GM21526 (cell line): ENCODE measurements around the gene PKIG.

Experiments
- ATAC-seq: cut with Tn5 transposase; IDR thresholded peaks from one replicate; pipeline ENCODE4 v1.9.1; 2021; ENCODE audit warnings: moderate library complexity; ENCODE audit not compliant: unreplicated experiment, low FRiP score

The PKIG gene

DNA sequence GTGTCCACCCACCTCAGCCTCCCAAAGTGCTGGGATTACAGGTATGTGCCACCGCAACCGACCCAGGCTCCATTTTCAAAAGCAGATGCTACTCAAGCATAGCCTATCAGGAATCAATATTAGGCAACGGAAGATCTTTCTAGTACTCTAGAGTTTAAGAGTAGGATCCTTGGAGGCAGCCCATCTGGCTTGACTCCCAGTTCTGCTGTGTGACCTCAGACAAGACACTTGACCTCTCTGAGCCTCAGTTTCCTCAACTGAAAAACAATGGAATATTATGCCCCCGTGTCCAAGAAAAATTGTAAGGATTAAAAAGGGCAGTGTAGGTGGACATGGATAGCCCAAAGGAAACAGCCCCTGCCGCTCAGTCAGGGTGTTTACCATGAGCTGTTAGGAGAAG is 54.7 kb downstream of the PKIG start:
- no peak for ATAC-seq

DNA sequence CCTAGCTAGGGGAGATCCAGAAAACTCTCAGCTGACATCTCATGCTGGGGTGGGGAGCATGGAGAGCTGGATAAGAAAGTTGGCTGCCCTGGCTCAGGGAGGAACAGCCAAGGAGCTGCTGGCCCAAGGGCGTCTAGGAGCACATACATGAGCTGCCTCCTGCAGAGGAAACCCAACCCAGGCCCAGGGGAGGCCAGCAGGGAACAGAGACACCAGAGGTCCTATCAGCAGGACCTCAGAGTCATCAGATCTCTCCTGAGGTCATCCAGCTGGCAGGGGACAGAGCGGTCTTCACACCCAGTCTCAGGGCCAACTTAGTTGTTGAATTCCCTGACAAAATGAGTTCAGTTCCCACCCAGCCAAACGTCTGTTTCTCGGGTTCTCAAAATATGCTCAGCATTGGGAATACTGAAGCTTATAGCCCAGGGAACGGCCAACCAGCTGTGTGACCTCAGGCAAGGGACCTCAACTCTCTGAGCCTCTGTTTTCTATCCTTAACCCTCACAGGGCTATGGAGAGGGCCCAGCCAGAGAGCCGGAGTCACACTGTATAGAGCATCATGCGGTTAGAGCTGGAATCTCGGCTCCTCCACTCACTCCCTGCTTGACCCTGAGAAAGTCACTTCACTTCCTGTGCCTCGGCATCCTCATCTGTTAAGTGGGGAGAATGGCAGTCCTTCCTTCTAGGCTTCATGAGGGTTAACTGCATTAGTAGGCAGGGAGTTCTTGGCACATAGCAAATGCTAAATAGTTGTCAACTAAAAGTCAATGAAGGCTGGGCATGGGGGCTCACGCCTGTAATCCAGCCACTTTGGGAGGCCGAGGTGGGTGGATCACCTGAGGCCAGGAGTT is 55.4 kb downstream of the PKIG start:
- no peak for ATAC-seq

DNA sequence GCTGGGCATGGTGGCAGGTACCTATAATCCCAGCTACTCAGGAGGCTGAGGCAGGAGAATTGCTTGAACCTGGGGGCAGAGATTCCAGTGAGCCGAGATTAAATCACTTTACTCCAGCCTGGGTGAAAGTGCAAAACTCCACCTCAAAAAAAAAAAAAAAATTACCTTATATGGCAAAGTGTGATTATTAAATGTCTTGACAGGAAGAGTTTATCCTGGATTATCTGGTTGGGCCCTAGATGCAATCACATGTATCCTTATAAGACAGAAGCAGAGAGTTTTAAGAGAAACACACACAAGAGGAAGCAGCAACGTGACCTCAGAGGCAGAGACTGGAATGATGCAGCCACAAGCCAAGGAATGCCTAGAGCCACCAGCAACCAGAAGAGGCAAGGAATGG is 58.1 kb downstream of the PKIG start:
- no peak for ATAC-seq

DNA sequence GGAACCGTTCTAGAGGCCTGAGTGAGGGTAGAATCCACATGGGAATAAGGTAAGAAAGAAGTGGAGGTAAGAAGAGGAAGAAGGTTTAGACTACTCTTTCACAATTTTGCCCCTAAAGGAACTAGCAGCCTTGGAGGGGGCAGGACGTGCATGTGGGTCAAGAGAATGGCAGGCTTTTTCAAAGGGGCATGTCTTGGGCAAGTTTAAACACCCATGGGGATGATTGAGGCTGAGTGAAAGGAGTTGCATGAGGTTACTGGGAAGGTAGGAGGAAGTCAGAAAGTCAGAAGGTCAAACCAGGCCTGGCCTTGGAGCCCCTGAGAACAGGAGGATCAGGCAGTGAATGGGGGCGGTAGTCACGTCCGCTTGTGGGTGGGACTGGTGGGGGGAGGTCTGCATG is 58.9 kb downstream of the PKIG start:
- ATAC-seq = no peak

DNA sequence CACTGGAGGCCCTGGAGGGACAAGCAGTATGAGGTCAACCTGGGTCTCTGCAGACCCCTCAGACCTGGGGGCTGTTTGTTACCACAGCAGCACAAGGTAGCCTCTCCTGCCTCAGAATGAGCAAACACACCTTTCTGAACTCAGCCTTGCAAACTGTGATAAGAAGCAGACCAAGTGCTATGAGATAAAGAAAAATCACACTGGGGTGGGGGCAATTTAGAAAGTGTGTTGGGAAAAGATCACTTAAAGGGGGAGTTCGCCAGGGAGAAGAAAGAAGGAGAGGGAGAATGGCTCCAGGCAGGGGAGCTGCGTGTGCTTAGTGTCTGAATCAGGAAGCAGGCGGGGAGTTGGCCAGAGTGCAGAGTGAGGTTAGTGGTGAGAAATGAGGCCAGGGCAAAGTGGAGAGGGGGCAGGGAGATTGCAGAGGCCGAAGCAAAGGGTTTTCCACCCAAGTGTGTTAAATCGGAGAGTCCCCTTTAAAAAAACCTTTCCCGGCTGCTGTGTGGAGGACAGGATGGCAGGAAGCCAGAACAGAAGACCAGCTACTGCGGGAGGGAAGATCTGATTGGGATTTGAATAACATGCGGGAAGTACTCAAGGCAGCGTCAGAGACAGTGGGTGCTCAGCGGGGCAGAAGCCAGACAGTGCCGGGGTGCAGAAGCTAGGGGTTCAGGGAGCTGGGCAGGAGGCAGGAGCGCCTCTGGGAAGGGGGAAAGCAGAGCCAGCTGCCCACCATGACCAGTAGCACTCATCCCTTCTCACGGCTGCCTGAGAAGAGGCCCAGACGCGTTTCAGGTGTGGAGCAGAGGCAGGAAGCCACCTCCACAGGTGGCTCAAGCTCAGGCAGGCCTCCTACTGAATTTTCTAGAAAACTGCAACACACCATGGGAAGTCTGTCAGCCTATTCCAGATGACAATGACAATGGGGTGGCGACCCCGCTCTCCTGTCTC is 60.1 kb downstream of the PKIG start:
- ATAC-seq = no peak

DNA sequence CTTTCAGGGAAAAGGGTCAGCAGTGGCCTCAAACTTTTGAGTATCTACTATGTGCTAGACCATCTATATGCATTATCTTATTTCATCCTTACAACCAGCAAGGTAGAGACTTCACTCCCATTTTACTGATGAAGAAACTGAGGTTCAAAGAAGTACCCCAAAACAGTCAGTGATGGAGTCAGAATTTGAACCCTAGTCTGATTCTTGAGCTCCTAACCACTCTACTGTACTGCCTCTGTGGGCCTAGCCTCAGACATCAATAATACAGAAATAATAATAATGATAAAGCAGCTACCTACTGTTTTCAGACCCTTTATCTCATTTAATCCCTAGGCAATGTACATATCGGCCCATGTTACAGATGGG is 60.8 kb downstream of the PKIG start:
- no peak for ATAC-seq

DNA sequence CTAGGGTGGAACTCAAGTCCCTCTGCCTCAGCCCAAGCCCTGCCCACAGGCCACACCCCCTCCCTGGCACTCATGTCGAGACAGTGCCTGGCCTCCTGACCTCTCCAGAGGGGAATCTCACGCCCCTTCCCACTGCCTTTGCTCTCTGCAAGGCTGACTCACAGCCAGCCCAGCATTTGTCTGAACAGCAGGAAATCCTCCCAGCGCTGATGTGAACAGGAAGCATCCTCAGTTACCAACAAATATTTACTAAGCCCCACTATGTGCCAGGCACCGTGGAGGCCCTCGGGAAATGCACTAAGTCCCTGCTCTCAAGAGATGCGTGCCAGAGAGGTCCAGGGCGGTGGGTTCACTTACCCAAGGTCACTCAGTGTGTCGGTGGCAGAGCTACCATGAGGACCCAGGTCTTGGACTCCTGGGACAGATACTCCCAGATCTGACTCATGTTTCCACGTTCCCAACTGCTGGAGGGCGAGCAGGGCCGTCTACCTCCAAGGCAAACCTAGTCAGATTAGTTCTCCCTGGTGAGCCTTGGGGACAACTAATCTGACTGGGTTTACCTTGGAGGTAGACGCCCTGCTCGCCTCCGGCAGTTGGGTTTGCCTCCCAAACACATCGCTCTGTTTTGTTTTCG is 61.3 kb downstream of the PKIG start:
- no peak for ATAC-seq

DNA sequence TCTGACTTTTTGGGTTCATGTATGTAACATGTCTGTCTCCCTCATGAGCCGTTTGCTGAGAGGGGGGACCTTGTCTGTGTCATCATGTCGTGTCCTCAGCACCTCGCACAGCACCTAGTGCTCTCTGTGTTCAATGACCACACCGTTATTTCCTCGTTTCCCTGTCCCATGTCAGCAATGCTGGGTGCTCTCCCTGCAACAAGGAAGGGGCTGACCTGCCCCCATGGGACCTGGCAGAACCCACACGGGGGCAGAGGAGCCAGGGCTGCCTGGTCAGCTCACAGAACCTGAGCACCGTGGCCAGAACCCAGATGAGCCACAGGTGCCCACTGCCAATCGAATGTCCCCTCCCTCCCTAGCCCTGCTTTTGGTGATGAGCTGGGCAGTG is 61.8 kb downstream of the PKIG start:
- ATAC-seq = no peak

DNA sequence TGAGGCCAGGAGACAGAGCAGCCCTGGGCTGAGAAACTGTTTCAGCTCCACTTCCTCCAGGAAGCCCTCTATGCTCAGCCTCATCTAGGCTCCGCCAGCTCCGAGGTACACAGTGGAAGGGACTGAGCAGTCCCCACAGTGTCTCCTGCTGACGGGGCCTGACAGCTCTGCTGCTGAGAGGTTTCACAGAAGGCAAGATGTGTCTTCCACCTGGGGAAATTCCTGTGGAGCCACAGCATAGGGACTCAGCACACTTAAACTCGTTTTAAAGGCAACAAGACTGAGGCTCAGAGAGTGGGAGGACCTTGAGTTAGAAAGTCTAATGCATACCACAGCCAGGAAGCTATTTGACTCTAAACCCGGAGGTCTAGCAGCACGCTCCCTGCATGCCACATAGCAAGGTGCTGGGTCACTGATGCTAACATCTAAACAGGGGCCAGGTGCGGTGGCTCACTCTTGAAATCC is 62.3 kb downstream of the PKIG start:
- no peak for ATAC-seq

DNA sequence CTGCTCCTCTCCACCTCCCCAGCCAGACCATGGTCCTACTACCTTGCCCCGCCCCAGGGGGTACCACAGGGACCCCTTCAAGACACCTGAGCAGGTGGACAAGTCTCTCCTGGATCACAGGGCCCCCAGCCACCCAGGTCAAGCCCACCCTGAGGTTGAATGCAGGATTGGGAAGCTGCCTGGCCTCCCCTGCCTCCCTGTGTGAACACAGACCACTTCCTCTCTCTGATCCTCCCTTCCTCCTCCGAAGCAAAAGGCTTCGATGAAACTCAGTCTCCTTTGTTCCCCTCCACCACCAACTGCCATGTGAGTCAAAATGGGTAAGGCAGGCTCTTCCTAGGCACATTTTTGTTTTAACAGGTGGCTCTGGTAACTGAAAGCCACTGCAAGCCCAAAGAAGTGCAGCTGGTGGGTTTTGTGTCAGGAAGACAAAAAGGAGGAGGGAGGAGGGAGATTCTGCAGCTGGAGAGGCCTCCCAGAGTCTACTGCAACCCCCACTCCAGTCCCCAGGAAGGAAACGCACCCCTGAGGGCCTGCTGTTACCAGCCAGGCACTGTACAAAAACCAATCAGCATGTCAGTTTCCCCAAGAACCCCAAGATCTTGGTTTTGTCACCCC is 63.8 kb downstream of the PKIG start:
- no peak for ATAC-seq

DNA sequence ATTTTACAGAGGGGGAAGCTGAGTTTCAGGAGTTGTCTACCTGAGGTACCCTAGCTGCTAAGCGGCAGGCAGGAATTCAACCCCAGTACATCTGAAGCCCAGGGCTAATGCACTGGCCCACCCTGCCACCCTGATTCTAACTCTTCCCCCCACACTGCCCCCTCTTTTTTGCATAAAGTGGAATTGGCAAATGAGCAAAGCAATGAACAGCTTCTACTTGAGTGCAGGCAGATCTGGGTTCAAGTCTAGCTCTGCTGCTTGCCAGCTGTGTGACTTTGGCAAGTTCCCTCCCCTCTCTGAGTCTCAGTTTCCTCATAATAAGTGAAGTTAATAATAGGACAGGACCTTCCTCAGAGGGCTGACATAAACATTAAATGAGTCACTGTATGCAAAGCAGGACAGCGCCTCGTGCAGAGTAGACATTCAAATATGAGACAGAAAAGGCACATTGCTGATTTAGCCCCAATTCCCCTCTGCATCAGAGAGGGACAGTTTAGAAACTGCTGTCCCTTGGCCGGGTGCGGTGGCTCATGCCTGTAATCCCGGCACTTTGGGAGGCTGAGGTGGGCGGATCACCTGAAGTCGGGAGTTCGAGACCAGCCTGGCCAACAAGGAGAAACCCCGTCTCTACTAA is 64.4 kb downstream of the PKIG start:
- ATAC-seq = no peak

DNA sequence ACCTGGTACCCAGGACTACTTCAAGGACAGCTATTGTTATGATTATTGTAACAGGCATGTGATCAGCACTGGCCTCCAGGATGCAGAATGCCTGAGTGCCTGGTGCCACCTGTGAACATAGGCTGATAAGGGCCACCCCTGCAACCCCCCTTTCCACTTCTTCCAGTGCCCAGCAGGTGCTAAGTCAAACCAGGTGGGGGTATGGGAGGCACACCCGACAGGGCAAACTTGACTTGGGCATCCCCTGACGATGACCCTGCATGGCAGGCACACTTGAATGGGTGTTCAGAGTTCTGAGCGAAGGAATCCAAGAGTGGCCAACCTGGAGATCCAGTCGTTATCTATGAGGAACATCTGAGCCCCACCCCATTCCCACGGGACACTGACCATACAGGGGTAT is 65.7 kb downstream of the PKIG start:
- no peak for ATAC-seq

DNA sequence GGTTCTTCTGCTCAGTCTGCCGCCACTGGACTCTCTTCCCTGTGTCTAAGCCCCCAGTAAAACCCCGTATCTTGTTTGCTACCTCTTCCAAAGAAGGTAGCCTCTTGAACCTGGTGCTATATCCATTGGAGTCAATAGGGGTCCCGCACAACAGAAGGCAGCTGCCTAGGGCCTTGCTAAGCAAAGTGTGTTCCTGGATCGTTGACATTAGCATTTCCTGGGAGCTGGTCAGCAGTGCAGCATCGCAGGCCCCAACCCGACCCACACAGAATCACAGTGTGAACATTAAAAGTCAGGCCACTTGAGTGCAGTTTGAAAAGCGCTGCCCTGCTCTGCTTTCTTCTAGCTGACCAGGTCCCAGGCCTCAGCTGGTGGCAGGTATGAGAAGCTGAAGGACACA is 66.2 kb downstream of the PKIG start:
- ATAC-seq = no peak

DNA sequence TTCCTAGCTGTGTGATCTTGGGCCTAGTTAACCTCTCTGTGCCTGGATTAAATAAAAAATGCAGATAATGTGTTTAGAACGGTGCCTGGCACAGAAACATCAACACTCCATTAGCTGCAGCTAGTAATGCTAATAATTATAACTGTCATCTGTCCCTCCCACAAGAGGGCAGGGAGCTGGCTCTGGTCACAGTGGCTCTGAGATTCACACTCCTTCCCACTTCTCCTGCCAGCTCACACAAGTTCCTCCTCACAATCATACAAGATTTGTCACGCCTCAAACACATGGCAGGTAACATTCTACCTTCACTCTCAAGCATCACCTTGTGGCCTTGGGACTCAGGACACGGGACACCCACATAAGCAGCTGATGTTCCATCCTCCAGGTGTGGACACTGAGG is 66.7 kb downstream of the PKIG start:
- ATAC-seq = no peak

DNA sequence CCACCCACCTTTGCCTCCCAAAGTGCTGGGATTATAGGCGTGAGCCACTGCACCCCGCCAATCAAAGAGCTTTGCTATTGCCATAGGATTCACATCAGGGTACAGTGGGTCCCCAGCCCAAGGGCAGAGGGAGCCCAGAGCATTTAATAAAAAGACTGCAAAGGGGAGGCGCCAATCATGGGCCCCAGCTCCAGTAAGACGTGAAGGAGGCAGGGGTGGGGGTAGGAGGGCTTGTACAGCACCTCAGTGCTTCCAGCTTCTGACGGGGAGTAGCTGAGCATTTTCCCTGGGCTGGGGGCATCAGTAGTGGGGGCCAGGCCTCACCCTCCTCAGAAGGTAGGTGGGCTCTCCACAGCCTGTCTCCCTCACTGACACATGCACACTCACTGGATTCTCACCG is 67.6 kb downstream of the PKIG start:
- ATAC-seq = no peak

DNA sequence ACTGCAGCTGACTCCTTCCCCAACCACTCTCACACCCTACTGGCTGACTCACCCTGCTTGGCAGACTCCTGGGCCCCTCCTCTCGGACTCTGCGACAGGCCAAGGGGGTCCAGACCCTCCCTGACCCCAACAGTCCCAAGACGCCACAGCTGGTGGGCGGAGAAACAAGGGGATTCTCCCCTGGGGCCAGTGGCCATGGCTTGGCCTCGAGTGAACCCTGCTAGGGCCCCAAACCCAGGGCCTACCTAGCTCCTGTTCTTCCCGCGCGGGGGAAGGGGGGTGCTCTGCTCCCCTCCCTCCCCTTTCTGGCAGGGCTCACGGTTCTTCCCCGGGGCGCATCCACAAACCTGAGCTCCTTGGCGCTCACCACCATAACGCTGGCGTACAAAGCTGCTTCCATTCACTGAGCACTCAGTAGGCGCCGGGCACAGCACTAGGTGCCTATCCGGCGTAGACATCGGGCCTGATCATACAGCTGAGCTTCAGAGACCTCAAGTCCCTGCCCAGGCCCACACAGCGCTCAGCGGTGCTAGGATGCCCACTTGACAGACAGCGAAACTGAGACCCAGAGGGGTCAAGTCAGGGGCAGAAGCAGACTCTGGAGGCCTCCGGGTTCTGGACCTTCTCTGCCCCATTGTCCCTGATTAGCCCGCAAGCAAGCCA is 68.5 kb downstream of the PKIG start:
- no peak for ATAC-seq

DNA sequence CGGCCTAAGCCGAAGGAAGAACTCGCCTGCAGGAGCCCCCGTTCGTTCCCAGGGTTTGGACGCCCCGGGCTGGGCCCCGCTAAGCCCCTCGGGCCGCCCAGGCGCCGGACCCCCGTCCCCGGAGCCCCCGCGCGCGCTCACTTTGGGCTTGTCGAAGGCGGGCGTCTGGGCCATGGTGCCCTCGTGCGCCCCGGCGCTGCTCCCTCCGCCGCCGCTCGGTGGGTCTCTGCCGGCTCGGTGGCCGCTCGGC is 69.0 kb downstream of the PKIG start:
- ATAC-seq = no peak

DNA sequence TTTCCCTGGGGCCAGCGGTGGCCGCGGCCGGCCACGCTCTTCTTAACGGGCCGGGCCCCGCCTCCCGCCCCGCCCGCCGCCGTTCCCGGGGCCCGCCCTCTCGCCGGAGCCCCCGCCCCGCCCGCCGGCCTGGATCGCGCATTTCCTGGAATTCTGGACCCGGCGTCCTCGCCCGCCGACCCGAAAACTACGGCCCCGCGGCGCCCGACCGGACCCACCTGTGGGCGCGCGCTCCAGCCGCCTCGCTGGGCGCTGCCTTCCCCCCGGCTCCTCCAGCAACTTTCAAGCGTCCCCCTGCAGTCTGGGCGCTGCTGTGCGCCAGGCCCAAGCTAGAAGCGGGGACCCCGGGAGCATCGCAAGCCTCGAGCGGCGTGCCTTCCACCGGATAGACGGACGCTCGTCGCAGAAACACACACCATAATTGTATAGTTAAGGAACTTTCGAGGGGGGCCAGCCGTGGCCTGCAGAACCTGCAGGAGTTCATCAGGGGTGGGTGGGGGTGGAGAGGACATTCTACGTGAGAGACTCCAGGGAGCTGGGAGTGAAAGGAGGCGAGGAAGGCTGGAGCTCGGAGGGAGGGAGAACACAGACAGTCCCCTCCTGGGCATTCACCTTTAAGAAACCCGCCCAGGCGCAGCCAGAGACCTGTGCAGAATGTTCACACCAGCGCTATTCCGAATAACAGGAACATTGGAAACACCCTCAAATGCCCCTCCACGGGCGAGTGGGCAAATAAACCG is 69.5 kb downstream of the PKIG start, which contains the start of gene ADA:
TSS of gene ADA (minus strand) at position 16 of the 740 bp plus-strand sequence. CDS start 92 bp downstream, outside the sequence.
- ATAC-seq = no peak

DNA sequence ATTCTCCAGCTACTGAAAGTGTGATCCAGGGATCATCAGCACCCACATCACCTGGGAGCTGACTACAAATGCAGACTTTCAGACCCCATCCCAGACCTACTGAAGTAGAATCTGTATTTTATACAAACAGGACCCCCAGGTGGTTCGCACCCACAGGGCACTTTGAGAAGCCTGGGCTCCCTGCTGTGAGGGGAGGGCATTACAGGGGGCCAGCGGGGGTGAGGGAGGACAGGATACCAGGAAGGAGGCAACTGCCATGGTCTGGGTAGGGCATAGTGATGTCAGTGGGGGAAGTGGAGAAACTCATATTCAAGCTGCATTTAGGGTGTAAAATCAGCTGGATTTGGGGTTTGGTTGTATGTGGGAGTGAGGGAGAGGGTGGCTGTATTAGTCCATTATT is 71.2 kb downstream of the PKIG start:
- ATAC-seq = no peak
